Measurements from ENCODE around the gene FOSL2.
A peak's percentile ranks its signal among the peaks of the same experiment; 100 is the strongest.

FOSL2 gene

DNA sequence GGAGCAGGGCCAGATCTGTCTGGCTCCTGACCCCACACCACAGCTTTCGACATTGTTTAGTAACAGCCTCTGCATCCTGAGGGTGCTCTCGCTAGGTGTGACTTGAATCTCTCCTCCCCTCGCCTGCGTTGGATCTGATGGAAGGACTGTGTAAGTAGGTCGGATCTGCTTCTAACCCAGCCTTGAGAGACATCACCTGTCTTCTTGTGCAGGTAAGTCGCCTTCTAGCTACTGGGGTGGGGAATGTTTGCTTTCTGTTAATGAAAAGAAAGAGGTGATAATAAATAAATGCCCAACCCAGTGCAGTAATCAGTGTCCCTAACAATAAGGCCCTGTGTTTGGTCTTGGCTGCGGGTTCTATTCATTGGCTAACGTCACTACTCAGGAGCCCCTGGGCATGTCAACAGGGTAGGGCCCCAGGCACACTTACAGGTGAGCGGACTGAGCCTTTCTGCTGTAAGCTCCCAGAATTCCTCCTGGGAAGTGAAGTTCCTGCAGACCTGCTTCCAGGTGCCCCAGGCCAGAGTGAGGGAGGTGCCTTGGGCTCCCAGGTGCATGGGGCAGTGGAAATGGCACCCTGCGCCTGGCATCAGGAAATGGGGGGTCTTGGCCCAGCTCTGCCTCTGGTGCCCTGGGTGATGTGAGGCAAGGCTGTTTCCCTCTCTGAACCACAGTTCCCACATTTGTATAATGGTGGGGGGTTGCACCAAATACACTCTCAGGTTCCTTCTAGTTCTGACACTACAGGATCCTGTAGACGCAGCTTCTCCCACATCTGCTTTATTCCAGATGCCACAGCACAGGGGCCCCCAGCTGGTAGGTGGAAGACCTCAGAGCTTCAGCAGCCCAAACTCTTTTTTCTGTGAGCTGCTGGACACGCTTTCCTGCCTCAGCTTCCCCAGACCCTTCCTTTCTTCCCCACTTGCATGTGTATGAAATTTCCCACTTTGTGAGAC is 11.2 kb upstream of the FOSL2 start:
- H3K27me3 ChIP-seq (ENCODE audit: insufficient read depth, poor library complexity, severe bottlenecking): no peaks in the 10 kb centered on the region

DNA sequence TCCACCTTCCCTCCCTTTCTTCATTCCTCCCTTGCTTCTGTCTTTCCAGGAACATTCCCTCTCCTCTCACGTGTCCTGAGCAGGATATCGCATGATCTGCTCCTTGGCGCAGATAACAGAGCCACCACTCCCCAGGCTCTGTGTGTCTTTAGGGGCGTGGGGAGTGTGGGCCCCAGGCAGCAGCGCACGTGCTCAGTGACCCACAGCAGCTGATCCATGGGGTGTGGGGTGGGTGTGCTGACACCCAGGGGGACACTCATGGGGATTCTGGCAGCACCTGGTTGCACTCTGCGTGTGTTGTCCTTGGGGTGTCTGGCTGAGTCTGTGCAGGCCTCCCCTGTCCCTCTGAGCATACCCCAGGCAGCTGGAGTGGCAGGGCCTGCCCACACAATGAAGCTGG is 9.9 kb upstream of the FOSL2 start:
- H3K4me3 ChIP-seq (replicated peaks; ENCODE audit: insufficient read depth, low read length): no peak overlapping the region
- H3K27me3 ChIP-seq (ENCODE audit: insufficient read depth, poor library complexity, severe bottlenecking): no peaks in the 10 kb centered on the region
- DNase-seq (ENCODE audit: low read depth in 1 of 2, low spot score in 1 of 2): no peak
- no peak overlapping the region for H3K27ac ChIP-seq (replicated peaks)
- TF ChIP-seq REST (IDR thresholded peaks at IDR 0.05; ENCODE audit: insufficient replicate concordance, low read depth): no peak
- TF ChIP-seq CTCF (IDR thresholded peaks at IDR 0.05; ENCODE audit: insufficient read depth, low read length): no peak
- TF ChIP-seq SPI1 (IDR thresholded peaks at IDR 0.05; ENCODE audit: borderline replicate concordance, low read depth): no peak
- no peak for TF ChIP-seq POLR2AphosphoS5 (IDR thresholded peaks at IDR 0.05; ENCODE audit: low read depth)
- no peak for TF ChIP-seq GABPA (IDR thresholded peaks at IDR 0.05; ENCODE audit: low read depth)

More for the DNA sequence above, 11.2 kb upstream of the FOSL2 start:
- TF ChIP-seq POLR2AphosphoS5 (IDR thresholded peaks at IDR 0.05; ENCODE audit: low read depth) (no peak), REST (IDR thresholded peaks at IDR 0.05; ENCODE audit: insufficient replicate concordance, low read depth) (no peak), CTCF (IDR thresholded peaks at IDR 0.05; ENCODE audit: insufficient read depth, low read length) (no peak), GABPA (IDR thresholded peaks at IDR 0.05; ENCODE audit: low read depth) (no peak), SPI1 (IDR thresholded peaks at IDR 0.05; ENCODE audit: borderline replicate concordance, low read depth) (no peak; the same call in 1 of the 2 replicates)
- peak overlapping the region; percentile 44 for H3K27ac ChIP-seq (replicated peaks)
- no peak overlapping the region for H3K4me3 ChIP-seq (replicated peaks; ENCODE audit: insufficient read depth, low read length)
- peak in 1 of 2 experiments; percentile 75 for DNase-seq (ENCODE audit: low read depth in 1 of 2, low spot score in 1 of 2)

DNA sequence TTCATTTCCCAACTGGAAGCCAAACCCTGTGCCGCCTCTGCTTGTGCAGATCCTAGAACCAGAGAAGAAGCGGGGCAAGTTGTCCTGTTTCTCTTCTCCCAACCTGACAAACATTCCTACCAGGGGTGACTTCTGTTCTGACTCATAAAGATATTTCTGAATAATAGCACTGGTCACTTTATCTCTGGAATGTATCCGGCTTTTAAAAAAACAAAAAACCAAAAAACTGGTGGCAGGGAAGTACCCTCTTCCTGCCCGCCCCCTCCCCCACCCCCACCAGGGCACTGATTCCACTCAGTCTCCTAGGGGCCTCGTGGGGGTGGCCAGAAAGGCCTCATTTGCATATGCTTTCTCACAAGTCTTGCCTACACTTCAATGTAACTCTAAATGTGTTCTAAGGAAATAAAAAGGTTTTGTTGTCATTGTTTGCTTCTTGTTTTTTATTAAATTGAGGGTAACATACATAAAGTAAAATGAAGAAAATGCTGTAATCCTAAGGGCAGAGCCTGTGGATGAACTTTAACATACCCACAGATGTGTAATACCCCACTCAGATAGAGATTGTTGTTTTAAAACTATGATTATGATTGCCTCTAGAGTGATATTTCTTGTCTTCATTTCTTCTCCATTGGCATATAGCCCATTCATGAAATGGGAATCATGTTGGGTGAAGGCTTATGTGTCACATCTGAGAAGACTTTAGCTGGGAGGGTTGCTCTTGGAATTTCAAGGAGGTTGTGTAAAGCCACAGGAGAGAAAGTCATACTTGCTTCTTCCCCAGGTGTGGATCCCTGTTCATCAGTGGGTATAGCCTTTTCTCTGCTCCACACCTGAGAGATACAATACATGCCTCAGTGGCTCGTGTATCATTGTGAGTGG is 5.3 kb upstream of the FOSL2 start:
- DNase-seq (ENCODE audit: low read depth in 1 of 2, low spot score in 1 of 2): no peak
- H3K4me3 ChIP-seq (replicated peaks; ENCODE audit: insufficient read depth, low read length): no peak overlapping the region
- no peak overlapping the region for H3K27ac ChIP-seq (replicated peaks)
- no peaks in the 10 kb centered on the region for H3K27me3 ChIP-seq (ENCODE audit: insufficient read depth, poor library complexity, severe bottlenecking)
- no peak for TF ChIP-seq CTCF (IDR thresholded peaks at IDR 0.05; ENCODE audit: insufficient read depth, low read length)
- TF ChIP-seq POLR2AphosphoS5 (IDR thresholded peaks at IDR 0.05; ENCODE audit: low read depth): no peak
- TF ChIP-seq REST (IDR thresholded peaks at IDR 0.05; ENCODE audit: insufficient replicate concordance, low read depth): no peak
- no peak for TF ChIP-seq GABPA (IDR thresholded peaks at IDR 0.05; ENCODE audit: low read depth)
- no peak for TF ChIP-seq SPI1 (IDR thresholded peaks at IDR 0.05; ENCODE audit: borderline replicate concordance, low read depth)

Measured in HL-60 (cell line).